SIG-M5 treated with dmso at 0.1 percent for 504 hours (cell line): ENCODE measurements around the gene RASD2.

Experiments used
- DNase-seq: peaks from one replicate; lab custom pipeline; 2025; ENCODE audit not compliant: unreplicated experiment; lab: John Stamatoyannopoulos, UW

Gene RASD2

GRCh38 chr22:35601013-35601580, 60.5 kb downstream of the RASD2 start:
- no peak for DNase-seq

DNA sequence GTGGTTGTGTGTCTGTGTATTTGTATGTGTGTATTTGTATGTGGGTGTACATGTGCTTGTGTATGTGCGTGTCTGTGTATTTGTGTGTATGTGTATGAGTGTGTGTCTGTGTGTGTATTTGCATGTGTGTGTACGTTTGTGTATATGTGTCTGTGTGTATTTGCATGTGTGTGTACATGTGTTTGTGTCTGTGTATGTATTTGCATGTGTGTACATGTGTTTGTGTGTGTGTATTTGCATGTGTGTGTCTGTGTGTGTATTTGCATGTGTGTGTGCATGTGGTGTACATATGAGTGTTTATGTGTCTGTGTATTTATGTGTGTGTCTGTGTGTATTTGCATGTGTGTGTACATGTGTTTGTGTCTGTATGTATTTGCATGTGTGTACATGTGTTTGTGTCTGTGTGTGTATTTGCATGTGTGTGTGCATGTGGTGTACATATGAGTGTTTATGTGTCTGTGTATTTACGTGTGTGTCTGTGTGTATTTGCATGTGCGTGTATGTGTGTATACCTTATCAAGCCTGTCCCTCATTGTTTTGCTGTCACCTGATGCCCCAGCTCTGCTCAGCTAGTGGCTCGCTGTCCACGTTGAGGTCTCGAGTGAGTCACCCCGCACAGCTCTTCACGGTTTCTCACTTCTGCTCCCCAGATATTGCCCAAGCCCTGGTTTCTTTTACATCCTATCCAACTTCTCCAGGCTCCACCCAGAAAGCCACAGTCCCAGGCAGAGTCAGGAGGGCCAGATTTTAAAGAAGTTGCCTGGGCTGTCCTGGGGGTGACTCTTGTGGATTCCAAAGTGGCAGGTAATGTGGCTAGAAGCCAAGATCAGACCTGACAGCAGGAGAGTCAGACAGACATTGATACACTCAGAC, 61.3 kb downstream of the RASD2 start:
- DNase-seq = peak; percentile 85
